Suprapubic skin (tissue), 4 donors: ENCODE measurements around the gene ATP5F1A. TPM values are rescaled to one million over a fixed set of nuclear protein-coding genes. Genes with fewer than 3 reads are reported as not detected.

Source experiments
- DNase-seq, 2 donors: peaks; one replicate each; pipeline ENCODE4 v3.0.0-alpha.2; 2019; ENCODE audit warnings: low spot score in 2 of 2
- H3K27ac ChIP-seq: fragments of 200-600 bp; sonication (generic); one replicate; pipeline ENCODE4 v1.5.1; 2019
- H3K27me3 ChIP-seq: fragments of 200-600 bp; sonication (generic); one replicate; pipeline ENCODE4 v1.5.1; 2019
- H3K36me3 ChIP-seq: fragments of 200-600 bp; sonication (generic); one replicate; pipeline ENCODE4 v1.5.1; 2019
- H3K4me1 ChIP-seq: fragments of 200-600 bp; sonication (generic); one replicate; pipeline ENCODE4 v1.5.1; 2019
- H3K4me3 ChIP-seq: fragments of 200-600 bp; sonication (generic); one replicate; pipeline ENCODE4 v1.5.1; 2019; ENCODE audit warnings: mild to moderate bottlenecking
- H3K9me3 ChIP-seq: fragments of 200-600 bp; sonication (generic); one replicate; pipeline ENCODE4 v1.5.1; 2019
- CTCF ChIP-seq, 2 donors: fragments of 200-600 bp in 1 of 2; fragments of 450-650 bp in 1 of 2; sonication (generic) in 1 of 2; IDR thresholded peaks; one replicate each; pipeline ENCODE4 v1.5.1; 2016 to 2019; ENCODE audit warnings: antibody characterized with exemption in 2 of 2, mild to moderate bottlenecking in 1 of 2, moderate library complexity in 1 of 2
- EP300 ChIP-seq: sonication (generic); formaldehyde crosslinking; IDR thresholded peaks from one replicate; pipeline ENCODE4 v1.6.1; 2017; ENCODE audit warnings: antibody characterized with exemption
- POLR2A ChIP-seq, 2 donors: fragments of 450-650 bp; IDR thresholded peaks; one replicate each; pipeline ENCODE4 v1.6.1; 2017; ENCODE audit warnings: antibody characterized with exemption in 2 of 2, mild to moderate bottlenecking in 2 of 2, moderate library complexity in 2 of 2
- POLR2AphosphoS5 ChIP-seq, 3 donors: sonication (generic); formaldehyde crosslinking; IDR thresholded peaks; one replicate each; pipeline ENCODE4 v1.6.1; 2017; ENCODE audit warnings: antibody characterized with exemption in 3 of 3
- WGBS: methylation state at CpG from one replicate; pipeline ENCODE4 v1.1.5; 2018; 5-methylcytosine and 5-hydroxymethylcytosine counted together
- total RNA-seq, 4 donors: library from RNA; depleted of rRNA; stranded (reverse); fragments of >200 nt; gene quantifications; one replicate each; pipeline ENCODE4 v1.1.0, GENCODE V29; 2016

Gene ATP5F1A
- total RNA-seq, 4 donors from 2014 or later: 250 to 584 (median 489) TPM

DNA sequence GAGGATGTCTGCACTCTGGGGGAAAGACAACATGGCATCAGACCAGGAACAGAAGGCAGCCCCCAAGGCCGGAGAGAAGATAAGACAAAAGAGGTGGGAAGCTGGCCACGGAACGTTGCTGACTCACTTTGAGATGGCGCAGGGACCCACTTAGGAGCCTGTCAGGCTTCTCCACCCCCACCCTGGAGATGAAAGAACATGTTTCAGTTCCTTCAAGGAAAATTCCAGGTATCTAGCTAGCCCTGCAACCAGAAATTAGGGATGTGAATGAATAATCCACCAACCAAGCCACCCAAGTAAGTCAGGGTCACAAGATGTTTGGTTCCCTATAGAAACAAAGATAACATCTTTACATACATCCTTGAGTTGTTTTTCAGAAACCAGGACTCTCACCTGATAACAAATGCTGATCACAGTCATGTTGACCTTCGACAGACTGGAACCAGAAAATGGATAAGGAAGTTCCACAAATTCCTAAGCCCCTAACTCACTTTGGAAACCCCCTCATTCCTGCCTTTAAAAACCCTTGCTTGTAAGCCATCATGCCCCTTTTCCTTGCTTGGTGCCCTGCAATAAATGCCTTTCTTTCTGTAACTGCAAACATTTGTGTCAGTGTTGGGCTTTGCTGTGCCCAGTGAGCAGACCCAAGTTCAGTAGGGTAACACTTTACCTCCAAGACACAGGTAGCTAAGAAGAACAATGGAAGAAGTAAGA, 57.9 kb downstream of the ATP5F1A start:
- H3K27me3 ChIP-seq: no peaks in the 10 kb centered on the region
- H3K4me1 ChIP-seq: peaks cover 5% of the 10 kb centered on the region
- no peak overlapping the region for H3K27ac ChIP-seq
- no peaks in the 10 kb centered on the region for H3K9me3 ChIP-seq
- DNase-seq: no peak
- TF ChIP-seq POLR2A (IDR thresholded peaks at IDR 0.05): no peak
- peaks cover 2% of the 10 kb centered on the region for H3K36me3 ChIP-seq
- WGBS: 89% methylated on average over 5 of the region's 5 CpGs
- no peak overlapping the region for H3K4me3 ChIP-seq

- 69% methylated on average over 9 of the region's 9 CpGs for WGBS
- DNase-seq: no peak
Observed at GRCh38 chr18:46037512-46038305, 60.4 kb downstream of the ATP5F1A start.

GRCh38 chr18:46035696-46036680, 62.1 kb downstream of the ATP5F1A start:
- no peaks in the 10 kb centered on the region for H3K27me3 ChIP-seq
- WGBS: 95% methylated on average over 2 of the region's 2 CpGs
- H3K4me1 ChIP-seq: peaks cover 5% of the 10 kb centered on the region
- TF ChIP-seq POLR2AphosphoS5 (IDR thresholded peaks at IDR 0.05): no peak
- TF ChIP-seq CTCF (IDR thresholded peaks at IDR 0.05): no peak
- TF ChIP-seq EP300: no peak
- no peak for TF ChIP-seq POLR2A (IDR thresholded peaks at IDR 0.05)
- peaks cover 2% of the 10 kb centered on the region for H3K36me3 ChIP-seq
- H3K27ac ChIP-seq: no peak overlapping the region
- no peak overlapping the region for H3K4me3 ChIP-seq
- DNase-seq: no peak
- H3K9me3 ChIP-seq: no peaks in the 10 kb centered on the region

More at GRCh38 chr18:46037512-46038305, 60.4 kb downstream of the ATP5F1A start:
- no peaks in the 10 kb centered on the region for H3K9me3 ChIP-seq
- no peaks in the 10 kb centered on the region for H3K27me3 ChIP-seq
- peaks cover 2% of the 10 kb centered on the region for H3K36me3 ChIP-seq
- H3K27ac ChIP-seq: no peak overlapping the region
- TF ChIP-seq EP300 (no peak), POLR2AphosphoS5 (IDR thresholded peaks at IDR 0.05) (no peak), CTCF (IDR thresholded peaks at IDR 0.05) (no peak), POLR2A (IDR thresholded peaks at IDR 0.05) (no peak)
- H3K4me3 ChIP-seq: no peak overlapping the region
- H3K4me1 ChIP-seq: peaks cover 8% of the 10 kb centered on the region

DNA sequence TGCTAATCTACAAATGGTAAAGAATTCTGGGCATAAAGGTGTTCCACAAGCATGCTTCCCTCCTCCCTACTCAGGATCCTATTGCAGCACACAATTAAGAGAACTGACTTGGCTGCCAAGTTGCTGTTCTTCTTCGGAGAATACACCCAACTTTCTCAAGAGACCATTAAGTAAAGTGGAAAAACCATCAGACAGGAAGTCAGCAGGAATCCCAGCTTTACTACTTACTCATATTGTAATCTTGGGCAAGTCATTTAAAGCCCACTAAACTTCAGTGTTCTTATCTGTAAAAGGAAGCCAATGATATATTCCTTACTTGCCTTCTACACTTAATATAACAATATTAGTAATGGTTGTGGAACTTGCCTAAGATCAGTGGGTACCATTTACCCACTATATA, 63.9 kb downstream of the ATP5F1A start:
- DNase-seq: no peak
- H3K4me3 ChIP-seq: no peak overlapping the region
- no peaks in the 10 kb centered on the region for H3K27me3 ChIP-seq
- TF ChIP-seq CTCF (IDR thresholded peaks at IDR 0.05) (no peak), POLR2A (IDR thresholded peaks at IDR 0.05) (no peak), POLR2AphosphoS5 (IDR thresholded peaks at IDR 0.05) (no peak), EP300 (no peak)
- no peak overlapping the region for H3K27ac ChIP-seq
- H3K36me3 ChIP-seq: peaks cover 2% of the 10 kb centered on the region
- WGBS: 17% methylated on average over 1 of the region's 1 CpG
- H3K4me1 ChIP-seq: peaks cover 5% of the 10 kb centered on the region
- no peaks in the 10 kb centered on the region for H3K9me3 ChIP-seq

GRCh38 chr18:46031741-46032140, 66.4 kb downstream of the ATP5F1A start:
- no peak for DNase-seq
- 88% methylated on average over 4 of the region's 4 CpGs for WGBS
- Histone ChIP-seq H3K27me3 (no peaks in the 10 kb centered on the region), H3K9me3 (no peaks in the 10 kb centered on the region), H3K36me3 (no peaks in the 10 kb centered on the region), H3K4me3 (no peak overlapping the region), H3K4me1 (peaks cover 13% of the 10 kb centered on the region), H3K27ac (no peak overlapping the region)
- TF ChIP-seq POLR2A (IDR thresholded peaks at IDR 0.05) (no peak), EP300 (no peak), POLR2AphosphoS5 (IDR thresholded peaks at IDR 0.05) (no peak), CTCF (IDR thresholded peaks at IDR 0.05) (no peak)
